B cell (primary cell): ENCODE measurements around the gene HDAC11. TPM values are rescaled to one million over a fixed set of nuclear protein-coding genes. Genes with fewer than 3 reads are reported as not detected.

ENCODE experiments used
- ATAC-seq: fragments of 200-7000 bp; cut with Tn5 transposase; one replicate; pipeline ENCODE4 v1.10.0; 2021; ENCODE audit warnings: low read depth, mild to moderate bottlenecking, moderate number of reproducible peaks, moderate library complexity
- CTCF ChIA-PET: fragments of 350-600 bp; sonication (Branson Sonifier 250); formaldehyde crosslinking; loops from one replicate; lab custom pipeline; 2021; ENCODE audit warnings: antibody characterized with exemption, inconsistent platforms; lab: Charles Lee
- POLR2A ChIA-PET: fragments of 350-600 bp; sonication (Branson Sonifier 250); formaldehyde crosslinking; loops from one replicate; lab custom pipeline; 2021; ENCODE audit warnings: antibody characterized with exemption; lab: Charles Lee
- DNase-seq: peaks from one replicate; pipeline ENCODE4 v3.0.0; 2013
- H2AFZ ChIP-seq: 2 replicates; pipeline ENCODE4 v1.6.1; 2012; ENCODE audit warnings: mild to moderate bottlenecking, low read depth, low read length; ENCODE audit not compliant: insufficient read depth, poor library complexity, severe bottlenecking
- H3K27ac ChIP-seq, 2 donors: 1 replicate in 1 of 2; 2 replicates in 1 of 2; pipeline ENCODE4 v1.5.1; 2012 to 2013; ENCODE audit warnings: low read length in 2 of 2, mild to moderate bottlenecking in 2 of 2, moderate library complexity in 1 of 2
- H3K27me3 ChIP-seq, 4 experiments: fragments of 200-600 bp in 1 of 4; sonication (generic) in 1 of 4; replicated peaks in 1 of 4; 1 replicate in 2 of 4; 2 replicates in 2 of 4; pipeline versions ENCODE4 v1.6.1 to v1.7.0; 2013 to 2016; ENCODE audit warnings: low read length in 3 of 4, mild to moderate bottlenecking in 2 of 4, mixed read lengths in 1 of 4, moderate library complexity in 1 of 4; ENCODE audit not compliant: insufficient read depth in 4 of 4, control insufficient read depth in 3 of 4; ENCODE audit errors: control extremely low read depth in 1 of 4
- H3K36me3 ChIP-seq, 2 experiments: replicated peaks in 1 of 2; 1 replicate in 1 of 2; 2 replicates in 1 of 2; pipeline versions ENCODE4 v1.6.1 to v1.7.1; 2013; ENCODE audit warnings: low read length in 1 of 2; ENCODE audit not compliant: insufficient read depth in 2 of 2, control insufficient read depth in 1 of 2; ENCODE audit errors: control extremely low read depth in 1 of 2, extremely low read depth in 1 of 2
- H3K4me1 ChIP-seq, 2 donors: fragments of 200-600 bp in 1 of 2; sonication (generic) in 1 of 2; 1 replicate in 1 of 2; 2 replicates in 1 of 2; pipeline versions ENCODE4 v1.5.1 to v1.6.1; 2013 to 2017; ENCODE audit warnings: low read length in 2 of 2; ENCODE audit not compliant: control insufficient read depth in 2 of 2, insufficient read depth in 2 of 2
- H3K4me2 ChIP-seq: replicated peaks from 2 replicates; pipeline ENCODE3; 2012; ENCODE audit warnings: mild to moderate bottlenecking, low read depth, low read length; ENCODE audit not compliant: poor library complexity, severe bottlenecking
- H3K4me3 ChIP-seq, 5 experiments: fragments of 200-600 bp in 1 of 5; sonication (generic) in 1 of 5; 1 replicate in 3 of 5; 2 replicates in 2 of 5; pipeline versions ENCODE4 v1.5.1 to v1.7.0; 2011 to 2016; ENCODE audit warnings: low read length in 4 of 5, mild to moderate bottlenecking in 4 of 5, low read depth in 2 of 5, control low read depth in 1 of 5, moderate library complexity in 1 of 5; ENCODE audit not compliant: insufficient read depth in 1 of 5; ENCODE audit errors: control extremely low read depth in 1 of 5, extremely low read depth in 1 of 5
- H3K79me2 ChIP-seq: fragments of 200-600 bp; sonication (generic); one replicate; pipeline ENCODE4 v1.6.0; 2016; ENCODE audit warnings: low read length; ENCODE audit not compliant: control insufficient read depth, insufficient read depth
- H3K9ac ChIP-seq: fragments of 200-600 bp; sonication (generic); 2 replicates; pipeline ENCODE4 v1.6.1; 2017; ENCODE audit warnings: mild to moderate bottlenecking, low read length, moderate library complexity
- H3K9me3 ChIP-seq, 3 donors: one replicate each; pipeline versions ENCODE4 v1.6.1 to v1.7.1; 2013; ENCODE audit warnings: low read length in 2 of 3; ENCODE audit not compliant: control insufficient read depth in 2 of 3, insufficient read depth in 1 of 3; ENCODE audit errors: control extremely low read depth in 1 of 3
- H4K20me1 ChIP-seq: 2 replicates; pipeline ENCODE4 v1.6.0; 2012; ENCODE audit warnings: mild to moderate bottlenecking, low read length; ENCODE audit not compliant: insufficient read depth, control insufficient read depth, poor library complexity, severe bottlenecking
- H3K27ac Mint-ChIP-seq: one replicate; pipeline ENCODE4 v1.8.0; 2021; ENCODE audit warnings: mixed read lengths
- H3K27me3 Mint-ChIP-seq: one replicate; pipeline ENCODE4 v1.8.0; 2021; ENCODE audit warnings: mixed read lengths
- H3K4me1 Mint-ChIP-seq: one replicate; pipeline ENCODE4 v1.8.0; 2021; ENCODE audit warnings: mixed read lengths
- H3K4me3 Mint-ChIP-seq: one replicate; pipeline ENCODE4 v1.8.0; 2021; ENCODE audit warnings: mixed read lengths
- H3K9me3 Mint-ChIP-seq: one replicate; pipeline ENCODE4 v1.8.0; 2022; ENCODE audit warnings: mixed read lengths; ENCODE audit not compliant: insufficient read depth
- CTCF ChIP-seq: fragments of 200-600 bp; IDR thresholded peaks from one replicate; pipeline ENCODE4 v1.8.0; 2022; ENCODE audit warnings: antibody characterized with exemption, mild to moderate bottlenecking
- EZH2 ChIP-seq: IDR thresholded peaks from 2 replicates; pipeline ENCODE4 v1.6.1; 2012; ENCODE audit warnings: borderline replicate concordance, low read depth, mild to moderate bottlenecking, moderate library complexity, low read length; ENCODE audit not compliant: insufficient read depth, poor library complexity, severe bottlenecking
- WGBS: methylation state at CpG from one replicate; pipeline ENCODE4 v1.1.5; 2013; ENCODE audit warnings: missing lambda C conversion rate; ENCODE audit not compliant: insufficient coverage; 5-methylcytosine and 5-hydroxymethylcytosine counted together
- intact Hi-C: fragments of 100-400 bp; cut with micrococcal nuclease; formaldehyde crosslinking; loops from one replicate; pipeline ENCODE4 v1.10.0; 2022
- polyA plus RNA-seq: library from polyadenylated mRNA; depleted of rRNA; stranded (reverse); fragments of >200 nt; gene quantifications from 2 replicates; pipeline ENCODE4 v1.2.3, GENCODE V29; 2012
- total RNA-seq, 2 donors: library from RNA; stranded (reverse); fragments of 120-200 nt in 1 of 2; gene quantifications; 1 replicate in 1 of 2; 2 replicates in 1 of 2; pipeline versions ENCODE4 v1.2.3 to v1.2.4, GENCODE V29; 2013 to 2022

HDAC11 gene
- total and polyA plus RNA-seq, 2 donors (not counting 1 experiment from before 2014, with no cell fraction given) = 0.76 to 5.5 TPM

DNA sequence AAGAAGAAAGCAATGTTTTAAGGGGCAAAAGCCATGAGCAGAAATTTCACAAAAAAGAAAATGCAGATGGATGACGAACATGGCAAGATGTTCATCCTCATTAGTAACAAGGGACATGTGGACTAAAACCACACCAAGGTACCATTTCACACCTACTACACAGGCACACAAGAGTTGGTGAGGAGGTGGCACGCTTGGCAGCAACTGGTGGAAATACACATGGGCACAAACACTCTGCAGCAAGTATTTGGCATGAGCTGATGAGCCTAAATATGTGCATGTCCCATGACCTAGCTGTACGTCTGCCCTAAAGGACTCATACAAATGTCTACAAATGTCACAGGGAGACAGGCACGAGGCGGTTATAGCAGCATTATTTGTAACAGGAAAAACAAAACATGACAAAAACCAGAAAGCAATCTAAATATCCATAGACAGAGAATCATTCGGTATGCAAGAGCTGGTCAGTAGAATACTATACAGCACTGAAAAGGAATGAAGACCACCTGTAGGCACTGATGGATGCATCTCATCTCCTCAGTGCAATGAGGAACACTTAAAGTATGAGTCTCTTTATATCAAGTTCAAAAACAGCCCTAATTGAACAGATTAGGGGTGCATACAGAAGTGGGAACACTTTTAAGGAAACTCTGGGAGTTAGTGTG is 57.3 kb downstream of the HDAC11 start:
- WGBS = 96% methylated on average over 5 of the region's 6 CpGs
- Histone ChIP-seq H3K36me3 (no peaks in the 10 kb centered on the region), H3K9ac (no peak overlapping the region), H3K4me3 (no peak overlapping the region), H3K79me2 (no peaks in the 10 kb centered on the region), H3K4me1 (peaks cover 0 to 3% of the 10 kb centered on the region in 2 donors), H4K20me1 (no peaks in the 10 kb centered on the region), H2AFZ (no peak overlapping the region), H3K27ac (no peak overlapping the region), H3K4me2 (no peak overlapping the region), H3K9me3 (peaks cover 0 to 30% (median 3%) of the 10 kb centered on the region in 3 donors), H3K27me3 (peaks cover 0 to 22% (median 0%) of the 10 kb centered on the region in 4 experiments)
- ChIA-PET POLR2A (no interaction called here), CTCF (no interaction called here)
- H3K4me3 Mint-ChIP-seq = no peak overlapping the region
- TF ChIP-seq EZH2 (no peak), CTCF (no peak)
- peaks cover 2% of the 10 kb centered on the region for H3K9me3 Mint-ChIP-seq
- H3K27me3 Mint-ChIP-seq = peaks cover 30% of the 10 kb centered on the region
- no peak overlapping the region for H3K27ac Mint-ChIP-seq
- no peak for DNase-seq
- H3K4me1 Mint-ChIP-seq = no peaks in the 10 kb centered on the region
- ATAC-seq = no peak
- intact Hi-C loops = no loop called here

DNA sequence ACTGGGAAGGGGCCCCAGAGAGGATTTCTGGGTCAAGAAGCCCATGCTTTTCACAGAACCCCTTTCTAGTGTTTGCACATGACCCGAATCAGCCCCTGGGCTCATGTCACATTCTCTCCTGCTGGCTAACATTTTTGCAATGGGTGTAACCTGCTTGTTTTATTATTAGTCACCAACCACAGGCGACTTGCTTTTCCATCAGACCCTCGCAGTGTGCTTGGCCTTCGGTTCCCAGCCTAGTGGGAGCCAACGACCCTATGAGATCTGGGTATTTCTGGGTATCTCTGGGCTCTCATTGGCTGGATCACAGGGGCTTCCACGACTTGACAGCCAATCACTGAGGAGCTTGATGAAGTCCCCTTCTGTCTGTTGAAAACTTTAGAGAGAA is 57.8 kb downstream of the HDAC11 start:
- 83% methylated on average over 6 of the region's 6 CpGs for WGBS
- H3K79me2 ChIP-seq = no peaks in the 10 kb centered on the region
- Mint-ChIP-seq H3K27me3 (peaks cover 30% of the 10 kb centered on the region), H3K27ac (no peak overlapping the region), H3K4me3 (no peak overlapping the region), H3K4me1 (no peaks in the 10 kb centered on the region), H3K9me3 (peaks cover 2% of the 10 kb centered on the region)
- H4K20me1 ChIP-seq = no peaks in the 10 kb centered on the region
- no peak for TF ChIP-seq CTCF
- no peak for TF ChIP-seq EZH2
- DNase-seq = no peak
- H2AFZ ChIP-seq = no peak overlapping the region
- CTCF ChIA-PET = no interaction called here
- intact Hi-C loops = no loop called here
- H3K36me3 ChIP-seq = no peaks in the 10 kb centered on the region
- H3K4me3 ChIP-seq = no peak overlapping the region
- peaks cover 0 to 30% (median 3%) of the 10 kb centered on the region in 3 donors for H3K9me3 ChIP-seq
- POLR2A ChIA-PET = no interaction called here
- ATAC-seq = no peak
- H3K4me2 ChIP-seq = no peak overlapping the region
- no peak overlapping the region for H3K9ac ChIP-seq
- peaks cover 0 to 3% of the 10 kb centered on the region in 2 donors for H3K4me1 ChIP-seq
- no peak overlapping the region for H3K27ac ChIP-seq
- H3K27me3 ChIP-seq = peaks cover 0 to 22% (median 0%) of the 10 kb centered on the region in 4 experiments
